Left lobe of liver (tissue), 2 donors: ENCODE measurements around the gene USP25. TPM values are rescaled to one million over a fixed set of nuclear protein-coding genes. Genes with fewer than 3 reads are reported as not detected.

Experiments
- ATAC-seq: fragments of 200-7000 bp; cut with Tn5 transposase; one replicate; pipeline ENCODE4 v1.9.1; 2020; ENCODE audit warnings: mild to moderate bottlenecking, moderate library complexity
- DNase-seq: peaks from one replicate; pipeline ENCODE4 v3.0.0-alpha.2; 2020; ENCODE audit warnings: low spot score
- total RNA-seq: library from RNA; stranded (reverse); gene quantifications from one replicate; pipeline ENCODE4 v1.2.1, GENCODE V29; 2021
- donor health status: DM: no; HTN: no; CAD: no; lungs with moderate emphysema.
- donor health status: DM: no; HTN: yes; CAD: no.

Gene USP25
- total RNA-seq, 1 donor from 2014 or later = 17.2 TPM

GRCh38 chr21:15848634-15849560, 119.1 kb downstream of the USP25 start:
- ATAC-seq = no peak
- no peak for DNase-seq

- DNase-seq (no peak), ATAC-seq (no peak)
Measured at GRCh38 chr21:15849927-15850326, 120.1 kb downstream of the USP25 start.

DNA sequence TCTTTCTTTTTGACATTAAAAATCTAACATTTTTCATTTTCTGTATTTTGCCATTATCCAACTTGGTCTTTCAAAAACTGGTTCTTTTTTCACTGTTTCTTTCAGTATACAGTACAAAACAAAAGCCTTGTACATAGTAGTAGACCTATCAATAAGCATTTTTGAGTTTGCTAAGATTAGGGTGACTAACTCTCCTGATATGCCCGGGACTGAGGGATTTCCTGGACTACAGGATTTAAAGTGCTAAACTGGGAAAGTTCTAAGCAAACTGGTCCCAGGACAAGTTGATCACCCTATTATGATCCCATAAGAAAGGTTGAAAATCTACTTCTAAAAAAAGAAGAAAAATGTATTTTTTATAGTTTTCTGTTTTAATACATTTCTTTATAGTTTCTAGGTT, 120.9 kb downstream of the USP25 start:
- no peak for DNase-seq
- no peak for ATAC-seq

- DNase-seq (no peak), ATAC-seq (no peak)
Measured at GRCh38 chr21:15852146-15852545, 122.4 kb downstream of the USP25 start.

DNA sequence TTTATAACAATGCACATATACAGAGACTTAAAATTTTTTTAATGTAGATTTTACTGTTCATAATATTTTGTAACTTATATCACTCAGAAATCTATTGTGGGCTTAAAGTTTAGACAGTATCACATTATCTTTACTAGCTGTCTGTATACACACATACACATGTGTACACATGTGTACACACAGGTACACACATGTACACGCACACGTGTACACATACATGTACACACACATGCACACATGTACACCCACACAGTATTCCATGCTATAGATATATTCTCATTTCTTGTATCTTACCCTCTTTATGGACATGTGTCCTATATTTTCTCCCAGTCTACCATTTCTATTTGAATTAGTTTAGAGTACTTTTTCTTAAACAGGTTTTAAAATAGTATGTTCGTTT, 123.3 kb downstream of the USP25 start:
- no peak for DNase-seq
- ATAC-seq = no peak

DNA sequence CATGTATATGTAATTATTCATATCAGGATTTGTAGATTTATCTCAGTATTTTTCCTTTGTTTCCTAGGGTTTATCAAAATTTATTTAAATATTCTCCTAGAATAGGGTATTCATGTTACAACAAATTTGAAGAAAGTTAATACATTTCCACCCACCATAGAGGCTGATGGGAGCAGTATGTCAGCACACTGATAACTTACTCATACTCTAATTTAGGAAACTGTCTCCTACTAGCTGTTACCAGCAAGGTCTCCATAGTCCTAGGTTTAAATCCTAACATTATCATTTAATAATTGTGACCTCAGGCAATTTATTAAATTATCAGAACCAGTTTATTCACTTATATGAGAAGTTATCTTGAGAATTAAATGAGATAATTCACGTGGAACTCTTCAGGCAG, 127.0 kb downstream of the USP25 start:
- ATAC-seq (no peak), DNase-seq (no peak)

GRCh38 chr21:15857740-15858139, 128.0 kb downstream of the USP25 start:
- ATAC-seq (no peak), DNase-seq (no peak)

GRCh38 chr21:15860541-15860940, 130.8 kb downstream of the USP25 start:
- no peak for ATAC-seq
- no peak for DNase-seq

DNA sequence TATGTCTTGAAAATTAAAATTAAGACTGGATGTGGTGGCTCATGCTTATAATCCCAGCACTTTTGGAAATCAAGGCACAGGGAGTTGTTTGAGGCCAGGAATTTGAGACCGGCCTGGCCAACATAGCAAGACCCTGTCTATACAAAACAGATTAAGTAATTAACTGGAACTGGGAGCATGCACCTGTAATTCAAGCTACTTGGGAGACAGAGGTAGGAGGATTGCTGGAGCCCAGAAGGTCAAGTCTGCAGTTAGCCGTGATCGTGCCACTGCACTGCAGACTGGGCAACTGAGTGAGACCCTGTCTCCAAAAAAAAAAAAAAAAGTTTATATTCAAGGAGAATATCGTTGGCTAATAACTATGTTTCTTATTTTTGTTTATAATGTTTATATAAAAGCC, 139.2 kb downstream of the USP25 start:
- ATAC-seq = no peak
- DNase-seq = no peak

- DNase-seq = no peak
- no peak for ATAC-seq
Measured at GRCh38 chr21:15870819-15871218, 141.0 kb downstream of the USP25 start.

DNA sequence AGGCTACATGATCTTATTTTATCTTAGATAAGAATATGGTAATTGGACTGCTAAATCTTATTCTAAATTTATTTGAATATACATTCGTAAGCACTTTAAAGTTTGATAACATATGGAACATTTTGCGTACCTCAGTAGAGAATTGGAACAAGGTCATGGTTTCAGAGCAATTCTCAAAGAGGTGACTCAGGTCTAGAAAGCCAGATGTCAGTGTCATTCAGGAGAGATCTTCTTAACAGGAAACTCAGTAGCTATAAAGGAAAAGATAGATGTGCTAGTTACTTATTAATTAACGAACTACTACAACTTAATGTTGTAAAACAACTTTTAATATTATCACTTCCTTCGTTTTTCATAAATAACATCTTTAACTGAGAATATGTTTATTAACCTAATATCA, 142.5 kb downstream of the USP25 start:
- ATAC-seq (no peak), DNase-seq (no peak)

GRCh38 chr21:15874615-15875014, 144.8 kb downstream of the USP25 start:
- DNase-seq (no peak), ATAC-seq (no peak)

- no peak for DNase-seq
- ATAC-seq = no peak
Measured at GRCh38 chr21:15875286-15875685, 145.5 kb downstream of the USP25 start.

DNA sequence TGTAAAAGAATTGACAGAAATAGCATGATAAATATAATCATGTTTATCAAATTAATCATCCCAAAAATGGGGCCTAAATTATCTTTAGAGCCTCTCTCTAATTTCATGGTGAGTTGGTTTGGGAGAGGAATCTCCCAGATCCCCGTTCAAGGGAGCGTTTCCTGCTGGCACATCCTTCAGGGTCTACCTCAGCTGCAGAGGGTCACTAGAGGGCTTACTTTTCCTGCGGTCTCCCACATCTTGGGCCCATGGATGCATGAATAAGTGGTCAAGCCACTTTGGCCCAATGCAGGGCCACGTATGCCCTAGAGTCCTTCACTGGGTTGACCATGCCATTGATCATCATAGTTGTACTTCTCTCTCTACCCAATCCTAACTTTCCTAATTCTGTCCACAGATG, 164.1 kb downstream of the USP25 start:
- peak; percentile 21 for ATAC-seq

GRCh38 chr21:15894596-15894995, 164.8 kb downstream of the USP25 start:
- DNase-seq (no peak), ATAC-seq (peak; percentile 62)

More for the DNA sequence above, 164.1 kb downstream of the USP25 start:
- DNase-seq = no peak

DNA sequence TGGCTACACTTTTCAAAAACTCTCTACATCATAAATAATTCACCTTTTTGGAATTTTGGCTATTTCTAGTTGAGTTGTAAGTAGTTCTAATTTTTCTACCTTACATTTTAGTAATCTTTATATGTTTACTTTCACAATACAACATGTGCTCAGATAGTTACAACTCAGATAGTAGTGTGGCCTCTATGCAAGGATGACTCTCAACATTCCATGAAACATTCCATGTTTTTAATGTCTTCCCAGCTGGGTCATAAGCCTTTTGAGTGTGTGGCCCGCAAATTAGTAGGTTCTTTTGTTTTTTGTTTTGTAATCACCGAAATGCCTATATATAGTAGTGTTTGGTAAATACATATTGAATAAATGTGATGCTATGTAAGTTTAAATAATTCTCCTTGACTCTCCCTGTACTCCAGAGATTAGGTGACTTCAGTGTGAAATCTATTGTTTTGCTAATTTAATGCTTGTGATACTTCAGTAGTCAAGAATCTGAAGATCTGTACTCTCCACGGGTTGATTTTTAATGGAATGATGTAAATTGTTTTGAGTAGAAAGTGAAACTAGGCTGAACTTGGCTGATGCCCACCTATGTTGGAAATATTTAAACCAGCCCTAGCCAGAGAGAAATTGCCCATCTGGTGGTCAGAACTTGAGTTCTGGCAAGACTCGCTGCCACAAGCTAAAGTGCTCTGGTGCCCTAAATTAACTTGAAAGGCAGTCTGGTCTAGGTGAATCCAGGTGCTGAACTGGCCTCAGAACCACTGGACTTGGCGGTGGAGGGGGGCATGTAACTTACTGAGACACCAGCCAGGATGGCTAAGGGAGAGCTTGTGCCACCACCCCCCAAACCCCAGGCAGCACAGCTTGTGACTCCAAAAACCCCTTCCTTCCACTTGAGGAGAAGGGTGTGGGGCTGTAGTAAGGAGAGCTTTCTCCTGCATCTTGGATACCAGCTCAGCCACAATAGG, 165.6 kb downstream of the USP25 start:
- no peak for ATAC-seq
- no peak for DNase-seq

- DNase-seq (no peak), ATAC-seq (no peak)
Measured at GRCh38 chr21:15896501-15896900, 166.7 kb downstream of the USP25 start.

DNA sequence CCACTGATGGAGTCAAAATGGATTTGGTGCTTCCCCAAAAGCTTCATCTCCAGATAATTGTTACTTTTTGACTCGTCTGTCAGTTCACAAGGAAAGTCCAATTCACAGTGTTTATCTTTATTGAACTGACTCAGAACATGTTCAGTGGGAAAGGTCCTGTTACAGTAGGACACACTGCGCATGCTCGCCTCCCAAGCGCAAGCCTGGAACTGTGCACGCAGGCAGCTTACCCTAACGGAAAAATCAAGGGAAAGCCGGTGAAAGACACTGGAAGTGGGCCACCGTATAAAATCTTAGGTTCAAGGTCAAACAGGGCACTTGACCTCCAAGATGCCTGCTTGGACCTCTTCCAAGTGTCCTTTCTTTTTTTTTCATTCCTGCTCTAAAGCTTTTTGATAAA, 174.6 kb downstream of the USP25 start:
- no peak for DNase-seq
- ATAC-seq = no peak

DNA sequence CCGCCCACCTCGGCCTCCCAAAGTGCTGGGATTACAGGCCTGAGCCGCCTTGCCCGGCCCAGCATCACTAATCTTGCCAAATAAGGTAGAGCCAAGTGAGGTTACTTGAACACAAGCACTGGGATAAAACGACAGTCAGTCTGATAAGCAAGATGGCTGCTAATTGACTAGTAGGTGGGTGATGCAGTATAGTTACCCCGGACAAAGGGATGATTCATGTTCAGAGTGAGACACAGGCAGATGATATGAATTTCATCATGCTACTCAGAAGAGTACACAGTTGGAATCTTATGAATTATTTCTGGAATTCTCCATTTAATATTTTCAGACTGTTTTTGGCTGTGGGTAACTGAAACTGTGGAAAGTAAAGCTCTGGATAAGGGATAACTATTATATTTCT, 178.4 kb downstream of the USP25 start:
- DNase-seq (no peak), ATAC-seq (no peak)

DNA sequence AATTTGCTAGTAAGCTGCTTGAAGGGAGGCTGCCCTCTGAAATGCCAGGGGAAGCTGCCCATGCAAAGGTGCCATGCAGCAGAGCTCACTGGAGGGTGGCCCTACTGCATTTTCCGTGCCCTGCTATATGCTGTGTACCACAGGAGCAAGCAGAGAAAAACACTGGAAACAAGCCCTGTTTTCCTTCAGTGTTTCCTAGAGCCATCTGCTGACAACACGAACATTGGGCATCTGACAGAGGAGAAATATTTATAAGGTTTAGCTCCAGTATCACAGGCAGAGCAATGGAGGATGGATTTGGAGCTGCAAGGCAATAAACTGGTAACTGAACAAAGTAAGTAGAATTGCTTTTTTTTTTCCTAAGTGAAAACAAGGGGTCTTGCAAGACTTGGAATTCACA, 198.4 kb downstream of the USP25 start:
- DNase-seq (no peak), ATAC-seq (no peak)

DNA sequence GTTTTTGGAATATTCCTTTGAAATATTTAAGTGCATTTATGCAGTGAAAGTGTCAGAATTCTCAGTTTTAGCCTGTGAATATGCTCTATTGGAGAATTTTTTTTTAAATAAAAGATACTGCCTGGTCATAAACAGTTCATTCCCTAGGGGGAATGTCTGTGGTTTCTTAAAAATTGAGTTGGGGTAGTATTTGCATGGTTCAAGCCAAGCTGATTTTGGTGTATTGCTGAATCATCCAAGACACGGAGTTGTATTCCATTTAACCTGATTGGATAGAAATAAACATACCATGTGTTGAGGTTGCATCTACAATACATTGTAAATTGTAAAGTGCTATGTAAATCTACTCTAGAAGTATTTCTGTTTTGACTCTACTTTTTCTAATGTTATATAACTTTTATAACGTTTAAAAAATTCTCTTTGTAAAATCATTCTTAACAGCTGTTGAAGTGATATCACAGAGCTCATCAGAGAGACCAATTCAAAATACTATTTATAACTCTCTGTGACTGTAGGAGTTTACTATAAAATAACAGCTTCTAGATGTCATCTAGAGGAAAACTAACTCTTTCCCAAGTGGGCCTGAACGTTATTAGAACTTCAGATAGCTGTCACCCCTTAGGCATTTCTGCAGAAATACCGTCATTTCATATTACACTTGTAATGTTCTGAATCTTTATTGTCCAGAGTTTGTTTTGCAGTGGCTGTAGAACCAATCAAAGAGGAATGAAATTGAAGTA, 199.1 kb downstream of the USP25 start:
- ATAC-seq = no peak
- DNase-seq = no peak
